GM12872 (cell line): ENCODE results near the gene SIAE.

Source experiments
- CTCF ChIP-seq: IDR thresholded peaks from 3 replicates; pipeline ENCODE4 v1.5.1; 2011; ENCODE audit warnings: low read depth, mild to moderate bottlenecking, low read length, moderate library complexity; ENCODE audit not compliant: insufficient read depth

The SIAE gene

DNA sequence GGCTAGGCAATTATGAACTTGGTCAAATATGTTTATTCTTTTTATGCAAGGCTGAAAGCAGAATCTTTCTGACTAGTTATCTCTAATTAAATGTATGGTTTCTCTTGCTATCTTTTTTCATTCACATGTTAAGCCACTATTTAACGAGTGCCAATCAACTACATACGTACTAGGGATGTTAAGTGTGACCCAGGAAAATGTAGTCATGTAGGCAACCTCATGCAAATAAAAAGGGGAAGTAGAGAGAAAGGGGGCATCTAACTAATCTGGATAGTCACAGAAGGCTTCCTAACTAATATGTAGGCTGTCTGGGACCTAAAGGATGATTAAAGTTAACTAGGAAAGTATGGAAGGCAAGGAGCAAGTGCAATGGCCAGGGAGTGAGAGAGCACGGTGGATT, 27.4 kb downstream of the SIAE start:
- TF ChIP-seq CTCF = no peak

DNA sequence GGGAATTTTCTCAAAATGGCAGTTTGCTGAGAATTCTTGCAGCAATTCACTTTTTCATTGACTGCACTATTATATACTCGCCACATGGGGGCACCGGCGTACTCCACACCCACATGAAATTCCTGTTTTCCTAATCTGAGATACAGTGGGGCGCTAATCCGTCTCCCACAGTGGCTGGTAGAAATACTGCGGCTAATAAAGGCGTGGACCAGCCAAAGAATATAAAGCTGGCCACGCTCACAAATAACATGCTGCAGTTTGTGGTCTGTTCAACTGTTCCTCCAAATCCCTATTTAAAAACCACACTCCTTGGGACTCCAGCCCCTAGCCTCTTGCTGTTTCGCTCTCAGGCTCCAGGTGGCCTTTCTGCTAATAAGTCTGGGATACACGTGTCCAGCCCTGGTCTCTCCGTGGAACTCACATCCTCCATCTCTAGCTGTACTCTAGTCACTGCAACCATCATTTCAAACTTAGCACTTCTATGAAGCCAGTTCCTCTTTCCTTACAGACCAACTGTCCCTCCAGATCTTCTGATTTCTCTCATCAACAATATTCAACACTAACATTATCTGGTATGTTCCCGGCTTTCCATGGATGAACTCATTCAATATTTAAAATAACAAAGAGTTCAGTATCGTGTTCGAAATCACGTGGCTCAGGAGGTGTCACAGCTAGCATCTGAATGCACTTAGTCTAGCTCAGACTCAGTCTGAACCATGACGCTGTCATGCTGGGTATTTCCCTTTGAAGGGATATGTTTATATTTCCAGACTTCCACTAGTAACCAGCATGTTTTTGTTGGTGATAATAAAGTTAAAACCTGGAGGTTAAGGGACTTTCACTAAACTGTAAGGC, 28.9 kb downstream of the SIAE start:
- peak; percentile 78 for TF ChIP-seq CTCF

DNA sequence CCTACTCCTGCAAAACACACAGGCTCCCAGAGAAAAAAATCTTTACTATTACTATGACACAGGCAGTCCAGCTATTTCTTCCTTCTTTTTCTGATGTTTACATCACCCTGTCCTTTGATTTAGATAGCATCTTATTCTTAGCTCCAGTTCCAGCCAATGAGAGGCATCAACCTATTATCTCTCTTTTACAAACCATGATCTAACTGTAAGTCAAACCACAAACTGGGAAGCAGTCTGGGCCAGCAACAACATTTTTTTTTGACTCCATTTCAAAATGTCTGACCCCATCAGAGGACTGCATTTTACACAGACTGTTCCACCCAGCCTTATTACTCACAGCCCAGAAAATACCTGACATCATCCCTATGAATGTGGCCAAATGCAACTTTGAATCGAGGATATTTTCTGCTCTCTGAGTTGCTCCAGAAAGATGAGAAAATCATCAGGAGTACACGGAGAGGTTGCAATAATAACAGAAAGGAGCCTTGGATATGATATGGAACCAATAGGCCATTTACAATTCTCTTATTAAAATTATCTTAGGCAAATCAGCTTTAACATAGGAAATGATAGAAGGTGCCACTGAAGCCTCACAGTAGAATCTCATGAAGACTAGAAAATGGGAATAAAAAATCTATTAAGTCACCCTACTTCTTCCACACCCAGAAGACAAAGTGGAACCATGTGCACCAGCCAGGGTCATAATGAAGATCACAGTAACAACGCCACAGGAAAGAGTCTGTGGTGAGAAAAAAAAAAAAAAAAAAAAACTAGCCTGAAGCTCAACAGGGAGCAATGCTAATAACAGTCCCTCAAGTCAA, 29.7 kb downstream of the SIAE start:
- no peak for TF ChIP-seq CTCF

DNA sequence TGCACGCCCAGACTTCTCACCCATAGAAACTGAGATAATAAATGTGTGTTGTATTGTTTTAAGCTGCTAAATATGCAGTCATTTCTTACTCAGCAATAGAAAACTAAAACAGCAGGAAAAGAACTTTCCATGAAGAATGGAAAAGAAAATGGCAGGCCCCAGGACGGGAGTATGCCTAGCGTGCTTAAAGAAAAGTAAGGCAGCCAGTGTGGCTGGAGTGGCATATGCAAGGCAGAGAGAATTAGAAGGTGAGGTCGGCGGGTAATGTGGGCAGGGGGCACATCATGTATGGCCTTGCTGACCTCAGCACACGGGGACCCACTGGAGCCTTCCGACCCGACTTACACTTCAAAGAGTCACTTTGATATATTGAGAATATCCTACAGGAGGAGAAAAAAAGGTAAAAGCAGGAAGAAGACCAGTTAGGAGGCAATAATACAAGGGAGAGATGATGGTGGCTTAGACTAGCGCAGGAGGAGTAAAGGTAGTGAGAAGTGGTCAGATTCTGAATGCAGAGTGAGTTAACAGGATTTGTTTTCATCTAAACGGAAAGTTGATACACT, 30.4 kb downstream of the SIAE start:
- no peak for TF ChIP-seq CTCF

GRCh38 chr11:124642628-124643027, 30.9 kb downstream of the SIAE start:
- no peak for TF ChIP-seq CTCF

DNA sequence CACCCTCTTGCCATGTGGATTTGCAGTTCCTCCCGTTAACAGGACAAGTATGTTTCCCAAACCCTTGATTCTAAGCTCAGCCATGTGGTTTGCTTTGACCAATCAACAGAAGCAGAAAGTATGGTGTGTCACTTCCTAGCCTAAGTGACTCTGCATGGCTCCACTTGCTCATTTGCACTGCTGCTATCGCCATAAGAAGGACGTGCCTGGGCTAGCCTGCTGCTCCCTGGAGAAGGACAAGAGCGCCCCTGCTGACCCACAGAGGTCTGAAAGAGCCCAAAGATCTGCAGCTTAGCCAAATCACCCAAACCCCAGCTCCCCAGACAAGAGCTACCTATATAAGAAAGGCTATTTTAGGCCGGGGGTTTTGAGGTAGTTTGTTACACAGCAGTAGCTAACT, 32.9 kb downstream of the SIAE start:
- no peak for TF ChIP-seq CTCF

DNA sequence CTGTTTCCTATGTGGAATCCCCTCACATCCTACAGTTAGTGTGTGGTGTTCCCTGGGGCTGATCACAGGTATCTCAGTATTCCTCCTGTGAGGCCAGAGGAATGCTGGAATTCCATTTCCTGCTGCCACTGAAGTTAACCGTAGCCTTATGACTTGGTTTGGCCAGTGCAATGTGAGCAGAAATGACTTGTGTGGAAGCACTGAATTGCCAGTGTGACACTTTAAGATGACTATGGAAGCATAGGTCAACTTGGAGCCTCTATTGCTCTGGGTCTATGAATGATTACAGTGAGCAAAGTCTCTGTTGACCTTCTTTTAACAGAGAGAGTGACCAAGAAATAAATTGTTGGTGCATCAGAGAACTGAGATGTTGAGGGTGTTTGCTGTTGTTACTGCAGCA, 34.4 kb downstream of the SIAE start:
- TF ChIP-seq CTCF = no peak
